ENCODE measurements around the gene MICOS13.

The MICOS13 gene

GRCh38 chr19:5628919-5629481 lies 51.3 kb downstream of the MICOS13 start:
- H3K4me3 ChIP-seq (ENCODE audit: low read depth, low read length) = no peak overlapping the region
- no peak for TF ChIP-seq CTCF (IDR thresholded peaks at IDR 0.05; ENCODE audit: low read depth, low read length)
- H3K36me3 ChIP-seq = peaks cover 92% of the 10 kb centered on the region
- no peak for DNase-seq
- no peak overlapping the region for H3K27ac ChIP-seq
- H3K27me3 ChIP-seq (ENCODE audit: insufficient read depth, low read depth, severe bottlenecking) = no peaks in the 10 kb centered on the region
- H3K9me3 ChIP-seq (ENCODE audit: severe bottlenecking) = no peaks in the 10 kb centered on the region

GRCh38 chr19:5628461-5628860 lies 51.9 kb downstream of the MICOS13 start:
- DNase-seq = no peak
- Histone ChIP-seq H3K4me3 (ENCODE audit: low read depth, low read length) (no peak overlapping the region), H3K27ac (peak overlapping the region; percentile 32; the same call in 1 of the 2 replicates), H3K9me3 (ENCODE audit: severe bottlenecking) (no peaks in the 10 kb centered on the region), H3K36me3 (peaks cover 90% of the 10 kb centered on the region), H3K27me3 (ENCODE audit: insufficient read depth, low read depth, severe bottlenecking) (no peaks in the 10 kb centered on the region)
- TF ChIP-seq CTCF (IDR thresholded peaks at IDR 0.05; ENCODE audit: low read depth, low read length) = no peak
